ENCODE measurements around the gene SLC16A1.

DNA sequence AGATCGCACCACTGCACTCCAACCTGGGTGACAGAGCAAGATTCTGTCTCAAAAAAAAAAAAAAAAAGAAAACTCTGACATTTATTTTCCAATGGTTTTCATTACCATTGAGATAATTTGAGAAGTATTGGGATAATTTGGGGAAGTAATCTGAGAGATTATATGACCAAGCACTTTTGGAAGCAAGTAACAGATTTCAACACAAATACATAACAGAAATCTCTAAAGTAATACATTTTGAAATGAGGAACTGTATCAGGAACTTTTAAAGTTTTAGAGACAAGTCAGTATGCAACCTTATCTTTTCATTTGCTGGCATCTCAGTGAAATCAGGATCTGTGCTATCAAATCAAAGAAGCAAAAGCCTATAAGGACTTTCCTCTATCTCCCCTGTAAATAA is 25.4 kb upstream of the SLC16A1 start:
- TF ChIP-seq, protein P1, sequence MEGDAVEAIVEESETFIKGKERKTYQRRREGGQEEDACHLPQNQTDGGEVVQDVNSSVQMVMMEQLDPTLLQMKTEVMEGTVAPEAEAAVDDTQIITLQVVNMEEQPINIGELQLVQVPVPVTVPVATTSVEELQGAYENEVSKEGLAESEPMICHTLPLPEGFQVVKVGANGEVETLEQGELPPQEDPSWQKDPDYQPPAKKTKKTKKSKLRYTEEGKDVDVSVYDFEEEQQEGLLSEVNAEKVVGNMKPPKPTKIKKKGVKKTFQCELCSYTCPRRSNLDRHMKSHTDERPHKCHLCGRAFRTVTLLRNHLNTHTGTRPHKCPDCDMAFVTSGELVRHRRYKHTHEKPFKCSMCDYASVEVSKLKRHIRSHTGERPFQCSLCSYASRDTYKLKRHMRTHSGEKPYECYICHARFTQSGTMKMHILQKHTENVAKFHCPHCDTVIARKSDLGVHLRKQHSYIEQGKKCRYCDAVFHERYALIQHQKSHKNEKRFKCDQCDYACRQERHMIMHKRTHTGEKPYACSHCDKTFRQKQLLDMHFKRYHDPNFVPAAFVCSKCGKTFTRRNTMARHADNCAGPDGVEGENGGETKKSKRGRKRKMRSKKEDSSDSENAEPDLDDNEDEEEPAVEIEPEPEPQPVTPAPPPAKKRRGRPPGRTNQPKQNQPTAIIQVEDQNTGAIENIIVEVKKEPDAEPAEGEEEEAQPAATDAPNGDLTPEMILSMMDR (IDR thresholded peaks at IDR 0.05) = no peak
- TF ChIP-seq POLR2AphosphoS5 (IDR thresholded peaks at IDR 0.05; ENCODE audit: low read depth, low read length) (no peak), EP300 (IDR thresholded peaks at IDR 0.05; ENCODE audit: borderline replicate concordance in 1 of 2, low read depth in 1 of 2, low read length in 1 of 2) (no peak), YY1 (IDR thresholded peaks at IDR 0.05; ENCODE audit: low read depth) (no peak), RXRA (IDR thresholded peaks at IDR 0.05; ENCODE audit: borderline replicate concordance, low read depth) (no peak), MXI1 (IDR thresholded peaks at IDR 0.05; ENCODE audit: low read depth, low read length) (no peak), TAF1 (IDR thresholded peaks at IDR 0.05; ENCODE audit: borderline replicate concordance, low read depth, low read length) (no peak), TEAD4 (IDR thresholded peaks at IDR 0.05; ENCODE audit: borderline replicate concordance, insufficient read depth) (no peak), EZH2phosphoT487 (IDR thresholded peaks at IDR 0.05; ENCODE audit: borderline replicate concordance, low read depth) (no peak)
- TF ChIP-seq, protein P2, sequence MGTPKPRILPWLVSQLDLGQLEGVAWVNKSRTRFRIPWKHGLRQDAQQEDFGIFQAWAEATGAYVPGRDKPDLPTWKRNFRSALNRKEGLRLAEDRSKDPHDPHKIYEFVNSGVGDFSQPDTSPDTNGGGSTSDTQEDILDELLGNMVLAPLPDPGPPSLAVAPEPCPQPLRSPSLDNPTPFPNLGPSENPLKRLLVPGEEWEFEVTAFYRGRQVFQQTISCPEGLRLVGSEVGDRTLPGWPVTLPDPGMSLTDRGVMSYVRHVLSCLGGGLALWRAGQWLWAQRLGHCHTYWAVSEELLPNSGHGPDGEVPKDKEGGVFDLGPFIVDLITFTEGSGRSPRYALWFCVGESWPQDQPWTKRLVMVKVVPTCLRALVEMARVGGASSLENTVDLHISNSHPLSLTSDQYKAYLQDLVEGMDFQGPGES (IDR thresholded peaks at IDR 0.05; ENCODE audit: low read depth, low read length) = no peak
- TF ChIP-seq, protein P3, sequence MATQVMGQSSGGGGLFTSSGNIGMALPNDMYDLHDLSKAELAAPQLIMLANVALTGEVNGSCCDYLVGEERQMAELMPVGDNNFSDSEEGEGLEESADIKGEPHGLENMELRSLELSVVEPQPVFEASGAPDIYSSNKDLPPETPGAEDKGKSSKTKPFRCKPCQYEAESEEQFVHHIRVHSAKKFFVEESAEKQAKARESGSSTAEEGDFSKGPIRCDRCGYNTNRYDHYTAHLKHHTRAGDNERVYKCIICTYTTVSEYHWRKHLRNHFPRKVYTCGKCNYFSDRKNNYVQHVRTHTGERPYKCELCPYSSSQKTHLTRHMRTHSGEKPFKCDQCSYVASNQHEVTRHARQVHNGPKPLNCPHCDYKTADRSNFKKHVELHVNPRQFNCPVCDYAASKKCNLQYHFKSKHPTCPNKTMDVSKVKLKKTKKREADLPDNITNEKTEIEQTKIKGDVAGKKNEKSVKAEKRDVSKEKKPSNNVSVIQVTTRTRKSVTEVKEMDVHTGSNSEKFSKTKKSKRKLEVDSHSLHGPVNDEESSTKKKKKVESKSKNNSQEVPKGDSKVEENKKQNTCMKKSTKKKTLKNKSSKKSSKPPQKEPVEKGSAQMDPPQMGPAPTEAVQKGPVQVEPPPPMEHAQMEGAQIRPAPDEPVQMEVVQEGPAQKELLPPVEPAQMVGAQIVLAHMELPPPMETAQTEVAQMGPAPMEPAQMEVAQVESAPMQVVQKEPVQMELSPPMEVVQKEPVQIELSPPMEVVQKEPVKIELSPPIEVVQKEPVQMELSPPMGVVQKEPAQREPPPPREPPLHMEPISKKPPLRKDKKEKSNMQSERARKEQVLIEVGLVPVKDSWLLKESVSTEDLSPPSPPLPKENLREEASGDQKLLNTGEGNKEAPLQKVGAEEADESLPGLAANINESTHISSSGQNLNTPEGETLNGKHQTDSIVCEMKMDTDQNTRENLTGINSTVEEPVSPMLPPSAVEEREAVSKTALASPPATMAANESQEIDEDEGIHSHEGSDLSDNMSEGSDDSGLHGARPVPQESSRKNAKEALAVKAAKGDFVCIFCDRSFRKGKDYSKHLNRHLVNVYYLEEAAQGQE (IDR thresholded peaks at IDR 0.05; ENCODE audit: low read depth, low read length) = no peak
- TF ChIP-seq, protein P4, sequence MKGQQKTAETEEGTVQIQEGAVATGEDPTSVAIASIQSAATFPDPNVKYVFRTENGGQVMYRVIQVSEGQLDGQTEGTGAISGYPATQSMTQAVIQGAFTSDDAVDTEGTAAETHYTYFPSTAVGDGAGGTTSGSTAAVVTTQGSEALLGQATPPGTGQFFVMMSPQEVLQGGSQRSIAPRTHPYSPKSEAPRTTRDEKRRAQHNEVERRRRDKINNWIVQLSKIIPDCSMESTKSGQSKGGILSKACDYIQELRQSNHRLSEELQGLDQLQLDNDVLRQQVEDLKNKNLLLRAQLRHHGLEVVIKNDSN (IDR thresholded peaks at IDR 0.05; ENCODE audit: borderline replicate concordance, low read depth) = no peak
